ENCODE data around the gene LDB3. TPM values are rescaled to one million over a fixed set of nuclear protein-coding genes. Genes with fewer than 3 reads are reported as not detected.
A peak's percentile ranks its signal among the peaks of the same experiment; 100 is the strongest.

The LDB3 gene
- total RNA-seq, 2 experiments from 2014 or later: 0.07 to 0.09 TPM

DNA sequence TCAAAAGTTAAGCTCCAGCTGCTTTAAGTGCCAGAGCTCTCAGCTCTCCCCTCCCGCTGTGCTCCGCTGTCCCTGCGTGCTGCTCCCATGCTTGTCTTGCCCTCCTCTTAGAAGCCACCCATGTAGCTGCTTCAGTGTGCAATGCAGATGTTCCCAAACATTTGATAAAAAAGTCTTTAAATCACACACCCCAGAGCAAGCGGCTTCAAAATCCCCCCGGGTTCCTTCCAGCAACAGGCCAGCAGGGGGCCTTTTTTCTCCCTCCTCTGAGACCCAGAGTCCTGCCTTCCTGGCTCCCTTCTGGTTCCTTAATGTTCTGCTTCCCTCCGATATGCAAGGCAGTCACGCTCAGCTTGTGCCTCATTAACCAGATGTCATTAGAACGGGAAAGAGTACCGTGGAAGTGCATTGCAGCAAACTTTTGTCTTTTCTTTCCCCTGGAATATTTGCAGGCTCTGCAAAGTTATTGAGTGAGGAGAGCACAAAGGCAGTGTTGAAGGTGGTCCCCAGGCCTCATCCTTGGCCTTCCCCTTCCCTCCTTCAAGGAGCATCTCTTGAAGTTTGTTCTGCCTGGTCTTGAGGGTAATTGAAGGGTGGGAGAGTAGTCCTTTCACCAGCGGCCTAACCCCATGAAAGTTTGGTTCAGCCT is 25.5 kb downstream of the LDB3 start:
- Mint-ChIP-seq H3K27me3 (no peaks in the 10 kb centered on the region), H3K4me1 (ENCODE audit: low read depth) (no peaks in the 10 kb centered on the region), H3K36me3 (ENCODE audit: low read depth) (no peaks in the 10 kb centered on the region), H3K9me3 (no peaks in the 10 kb centered on the region), H3K4me3 (no peak overlapping the region), H3K27ac (no peak overlapping the region)
- DNase-seq (peak; percentile 56), ATAC-seq (peak; percentile 68)
- POLR2A ChIA-PET: no interaction called here
- intact Hi-C loops (cut with micrococcal nuclease): no loop called here
- peak; percentile 75 for TF ChIP-seq CTCF (IDR thresholded peaks at IDR 0.05)
- CTCF ChIA-PET: interaction anchor here (0.7 to 4.7 kb wide), 20 partner anchors 9 to 276 kb away, joined by 3 to 36 read pairs (median 3); no protein-coding TSS in a partner anchor

DNA sequence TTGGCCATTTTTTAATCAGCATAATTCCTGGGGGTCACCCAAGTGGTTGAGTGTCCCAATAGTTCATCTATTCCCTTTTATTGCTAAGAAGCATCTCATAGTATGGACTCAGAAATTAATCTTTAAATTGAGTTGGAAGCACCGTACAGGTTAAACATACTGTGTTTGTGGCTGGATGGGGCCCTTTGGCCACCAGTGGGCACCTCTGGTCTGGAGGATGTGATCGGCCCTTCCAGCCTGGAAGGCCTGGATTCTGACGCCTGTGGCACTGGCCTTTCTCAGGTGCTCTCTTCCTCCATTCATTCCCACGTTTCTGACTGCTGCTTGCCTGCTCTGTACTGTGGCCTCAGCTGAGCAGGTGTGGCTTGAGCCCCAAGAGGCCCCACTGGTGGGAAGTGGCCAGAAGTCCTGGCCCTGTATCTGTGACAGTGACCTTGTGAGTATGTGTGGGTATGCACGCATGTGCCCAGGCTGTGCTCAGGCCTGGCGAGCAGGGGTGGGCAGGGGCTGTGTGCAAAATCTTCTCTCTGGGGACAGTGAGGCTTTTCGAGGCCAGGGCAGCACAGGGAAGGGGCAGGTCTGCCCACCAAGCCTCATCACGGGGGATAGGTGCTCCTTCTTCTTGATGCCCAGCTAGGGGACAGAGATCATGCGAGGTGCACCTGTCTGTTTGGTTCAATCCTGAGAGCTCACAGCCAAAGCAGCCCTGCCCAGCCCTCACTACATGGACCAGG is 30.1 kb downstream of the LDB3 start:
- TF ChIP-seq CTCF (IDR thresholded peaks at IDR 0.05): no peak
- POLR2A ChIA-PET: no interaction called here
- DNase-seq (no peak), ATAC-seq (no peak)
- no peaks in the 10 kb centered on the region for H3K36me3 Mint-ChIP-seq (ENCODE audit: low read depth)
- CTCF ChIA-PET: no interaction called here
- no peak overlapping the region for H3K27ac Mint-ChIP-seq
- H3K4me1 Mint-ChIP-seq (ENCODE audit: low read depth): no peaks in the 10 kb centered on the region
- no peaks in the 10 kb centered on the region for H3K9me3 Mint-ChIP-seq
- H3K4me3 Mint-ChIP-seq: no peak overlapping the region
- intact Hi-C loops (cut with micrococcal nuclease): no loop called here
- no peaks in the 10 kb centered on the region for H3K27me3 Mint-ChIP-seq

- Mint-ChIP-seq H3K27ac (no peak overlapping the region), H3K4me1 (ENCODE audit: low read depth) (no peaks in the 10 kb centered on the region), H3K27me3 (no peaks in the 10 kb centered on the region)
These were observed 30.8 kb downstream of the LDB3 start for GRCh38 chr10:86699125-86699524.

GRCh38 chr10:86699541-86699940 is 31.2 kb downstream of the LDB3 start:
- DNase-seq (no peak), ATAC-seq (no peak)
- TF ChIP-seq CTCF (IDR thresholded peaks at IDR 0.05): no peak
- CTCF ChIA-PET: interaction anchor here (1.3 kb wide), 1 partner anchor 208 kb away, joined by 3 read pairs; no protein-coding TSS in a partner anchor
- no peaks in the 10 kb centered on the region for H3K36me3 Mint-ChIP-seq (ENCODE audit: low read depth)
- H3K27me3 Mint-ChIP-seq: no peaks in the 10 kb centered on the region
- H3K4me3 Mint-ChIP-seq: no peak overlapping the region
- H3K27ac Mint-ChIP-seq: no peak overlapping the region
- intact Hi-C loops (cut with micrococcal nuclease): no loop called here
- H3K4me1 Mint-ChIP-seq (ENCODE audit: low read depth): no peaks in the 10 kb centered on the region
- no peaks in the 10 kb centered on the region for H3K9me3 Mint-ChIP-seq
- POLR2A ChIA-PET: interaction anchor here (1.1 kb wide), 1 partner anchor 11 kb away, joined by 3 read pairs; no protein-coding TSS in a partner anchor

More at GRCh38 chr10:86699125-86699524, 30.8 kb downstream of the LDB3 start:
- DNase-seq: no peak
- intact Hi-C loops (cut with micrococcal nuclease): no loop called here
- no peak for TF ChIP-seq CTCF (IDR thresholded peaks at IDR 0.05)
- ChIA-PET CTCF (no interaction called here), POLR2A (no interaction called here)
- Mint-ChIP-seq H3K36me3 (ENCODE audit: low read depth) (no peaks in the 10 kb centered on the region), H3K9me3 (no peaks in the 10 kb centered on the region), H3K4me3 (no peak overlapping the region)
- ATAC-seq: no peak

Measured in activated CD8-positive, alpha-beta T cell treated with anti-CD3 and anti-CD28 coated beads for 36 hours (primary cell).